Measurements from ENCODE around the gene TRPM5.
A peak's percentile ranks its signal among the peaks of the same experiment; 100 is the strongest.

Gene TRPM5

GRCh38 chr11:2432628-2433071 lies 11.7 kb downstream of the TRPM5 start:
- Histone ChIP-seq H2AFZ (ENCODE audit: low read depth, low read length) (no peak overlapping the region), H2BK12ac (ENCODE audit: low read length in 2 of 2) (no peak overlapping the region), H2AK5ac (ENCODE audit: low read length, severe bottlenecking) (no peak overlapping the region), H4K91ac (ENCODE audit: low read length) (no peak overlapping the region), H3K9me3 (ENCODE audit: control insufficient read depth, low read length) (no peaks in the 10 kb centered on the region), H3K4me2 (ENCODE audit: low read length, poor library complexity, severe bottlenecking) (no peak overlapping the region), H3K79me1 (replicated peaks; ENCODE audit: low read length, poor library complexity, severe bottlenecking) (no peaks in the 10 kb centered on the region), H2BK5ac (ENCODE audit: low read depth, low read length, poor library complexity, severe bottlenecking) (no peak overlapping the region), H3K23ac (ENCODE audit: low read length in 2 of 2) (no peak overlapping the region), H3K18ac (ENCODE audit: low read depth in 1 of 2, low read length in 2 of 2) (no peak overlapping the region), H2BK120ac (ENCODE audit: low read depth, low read length) (no peak overlapping the region), H3K4ac (ENCODE audit: low read depth in 1 of 2, low read length in 2 of 2) (no peak overlapping the region), H3K14ac (ENCODE audit: low read length in 2 of 2) (no peak overlapping the region), H2BK15ac (ENCODE audit: low read depth, poor library complexity, severe bottlenecking) (no peak overlapping the region), H3K9ac (ENCODE audit: low read length) (no peak overlapping the region), H3K36me3 (ENCODE audit: control insufficient read depth in 1 of 2, insufficient read depth in 2 of 2, low read depth in 1 of 2, low read length in 2 of 2) (no peaks in the 10 kb centered on the region), H3K27ac (ENCODE audit: low read length, poor library complexity, severe bottlenecking) (no peak overlapping the region), H3K4me1 (ENCODE audit: control insufficient read depth, insufficient read depth, low read depth, low read length) (no peaks in the 10 kb centered on the region), H4K8ac (ENCODE audit: low read length) (no peak overlapping the region), H3K4me3 (ENCODE audit: insufficient read depth in 1 of 2, low read depth in 1 of 2, low read length in 2 of 2) (no peak overlapping the region), H3K27me3 (ENCODE audit: control insufficient read depth in 1 of 2, insufficient read depth in 1 of 2, low read length in 2 of 2) (peaks cover 13 to 59% of the 10 kb centered on the region in 2 experiments)
- DNase-seq = no peak
- 86% methylated on average over 13 of the region's 13 CpGs for WGBS

- H3K27me3 ChIP-seq (ENCODE audit: control insufficient read depth in 1 of 2, insufficient read depth in 1 of 2, low read length in 2 of 2) = peaks cover 8 to 57% of the 10 kb centered on the region in 2 experiments
- H4K8ac ChIP-seq (ENCODE audit: low read length) = no peak overlapping the region
- WGBS = 78% methylated on average over 15 of the region's 15 CpGs
- no peak overlapping the region for H3K9ac ChIP-seq (ENCODE audit: low read length)
- no peak overlapping the region for H3K4me3 ChIP-seq (ENCODE audit: insufficient read depth in 1 of 2, low read depth in 1 of 2, low read length in 2 of 2)
- no peaks in the 10 kb centered on the region for H3K79me1 ChIP-seq (replicated peaks; ENCODE audit: low read length, poor library complexity, severe bottlenecking)
- H2BK5ac ChIP-seq (ENCODE audit: low read depth, low read length, poor library complexity, severe bottlenecking) = no peak overlapping the region
- no peaks in the 10 kb centered on the region for H3K9me3 ChIP-seq (ENCODE audit: control insufficient read depth, low read length)
- no peak overlapping the region for H2AFZ ChIP-seq (ENCODE audit: low read depth, low read length)
- no peaks in the 10 kb centered on the region for H3K4me1 ChIP-seq (ENCODE audit: control insufficient read depth, insufficient read depth, low read depth, low read length)
- H2BK120ac ChIP-seq (ENCODE audit: low read depth, low read length) = no peak overlapping the region
- H2BK12ac ChIP-seq (ENCODE audit: low read length in 2 of 2) = no peak overlapping the region
- H3K27ac ChIP-seq (ENCODE audit: low read length, poor library complexity, severe bottlenecking) = no peak overlapping the region
- H3K36me3 ChIP-seq (ENCODE audit: control insufficient read depth in 1 of 2, insufficient read depth in 2 of 2, low read depth in 1 of 2, low read length in 2 of 2) = no peaks in the 10 kb centered on the region
- no peak for DNase-seq
- H3K4me2 ChIP-seq (ENCODE audit: low read length, poor library complexity, severe bottlenecking) = no peak overlapping the region
- no peak overlapping the region for H3K23ac ChIP-seq (ENCODE audit: low read length in 2 of 2)
- no peak overlapping the region for H4K91ac ChIP-seq (ENCODE audit: low read length)
- H3K14ac ChIP-seq (ENCODE audit: low read length in 2 of 2) = no peak overlapping the region
- no peak overlapping the region for H3K18ac ChIP-seq (ENCODE audit: low read depth in 1 of 2, low read length in 2 of 2)
- no peak overlapping the region for H3K4ac ChIP-seq (ENCODE audit: low read depth in 1 of 2, low read length in 2 of 2)
- H2AK5ac ChIP-seq (ENCODE audit: low read length, severe bottlenecking) = no peak overlapping the region
- H2BK15ac ChIP-seq (ENCODE audit: low read depth, poor library complexity, severe bottlenecking) = no peak overlapping the region
Observed at GRCh38 chr11:2432171-2432621, 12.1 kb downstream of the TRPM5 start.

- no peak overlapping the region for H3K14ac ChIP-seq (ENCODE audit: low read length in 2 of 2)
- no peak overlapping the region for H3K4me3 ChIP-seq (ENCODE audit: insufficient read depth in 1 of 2, low read depth in 1 of 2, low read length in 2 of 2)
- H3K27me3 ChIP-seq (ENCODE audit: control insufficient read depth in 1 of 2, insufficient read depth in 1 of 2, low read length in 2 of 2) = peaks cover 8 to 57% of the 10 kb centered on the region in 2 experiments
- H3K4me1 ChIP-seq (ENCODE audit: control insufficient read depth, insufficient read depth, low read depth, low read length) = no peaks in the 10 kb centered on the region
- H4K8ac ChIP-seq (ENCODE audit: low read length) = no peak overlapping the region
- H3K79me1 ChIP-seq (replicated peaks; ENCODE audit: low read length, poor library complexity, severe bottlenecking) = no peaks in the 10 kb centered on the region
- no peak overlapping the region for H3K23ac ChIP-seq (ENCODE audit: low read length in 2 of 2)
- H2BK15ac ChIP-seq (ENCODE audit: low read depth, poor library complexity, severe bottlenecking) = no peak overlapping the region
- no peaks in the 10 kb centered on the region for H3K9me3 ChIP-seq (ENCODE audit: control insufficient read depth, low read length)
- H4K91ac ChIP-seq (ENCODE audit: low read length) = no peak overlapping the region
- H2AK5ac ChIP-seq (ENCODE audit: low read length, severe bottlenecking) = no peak overlapping the region
- H3K27ac ChIP-seq (ENCODE audit: low read length, poor library complexity, severe bottlenecking) = no peak overlapping the region
- WGBS = 100% methylated on average over 1 of the region's 1 CpG
- H2BK120ac ChIP-seq (ENCODE audit: low read depth, low read length) = no peak overlapping the region
- H2BK5ac ChIP-seq (ENCODE audit: low read depth, low read length, poor library complexity, severe bottlenecking) = no peak overlapping the region
- H3K18ac ChIP-seq (ENCODE audit: low read depth in 1 of 2, low read length in 2 of 2) = no peak overlapping the region
- H3K36me3 ChIP-seq (ENCODE audit: control insufficient read depth in 1 of 2, insufficient read depth in 2 of 2, low read depth in 1 of 2, low read length in 2 of 2) = no peaks in the 10 kb centered on the region
- no peak overlapping the region for H2BK12ac ChIP-seq (ENCODE audit: low read length in 2 of 2)
- no peak for DNase-seq
- H3K9ac ChIP-seq (ENCODE audit: low read length) = no peak overlapping the region
- no peak overlapping the region for H2AFZ ChIP-seq (ENCODE audit: low read depth, low read length)
- no peak overlapping the region for H3K4me2 ChIP-seq (ENCODE audit: low read length, poor library complexity, severe bottlenecking)
- H3K4ac ChIP-seq (ENCODE audit: low read depth in 1 of 2, low read length in 2 of 2) = no peak overlapping the region
Observed at GRCh38 chr11:2431395-2431794, 12.9 kb downstream of the TRPM5 start.

GRCh38 chr11:2428322-2428795 lies 16.0 kb downstream of the TRPM5 start:
- no peak overlapping the region for H2AK5ac ChIP-seq (ENCODE audit: low read length, severe bottlenecking)
- no peak overlapping the region for H3K14ac ChIP-seq (ENCODE audit: low read length in 2 of 2)
- H3K9me3 ChIP-seq (ENCODE audit: control insufficient read depth, low read length) = no peaks in the 10 kb centered on the region
- no peak overlapping the region for H3K23ac ChIP-seq (ENCODE audit: low read length in 2 of 2)
- H3K36me3 ChIP-seq (ENCODE audit: control insufficient read depth in 1 of 2, insufficient read depth in 2 of 2, low read depth in 1 of 2, low read length in 2 of 2) = no peaks in the 10 kb centered on the region
- no peak overlapping the region for H4K91ac ChIP-seq (ENCODE audit: low read length)
- 59% methylated on average over 8 of the region's 8 CpGs for WGBS
- no peak overlapping the region for H3K4me2 ChIP-seq (ENCODE audit: low read length, poor library complexity, severe bottlenecking)
- peak; percentile 39 for DNase-seq
- H3K18ac ChIP-seq (ENCODE audit: low read depth in 1 of 2, low read length in 2 of 2) = no peak overlapping the region
- H3K79me1 ChIP-seq (replicated peaks; ENCODE audit: low read length, poor library complexity, severe bottlenecking) = no peaks in the 10 kb centered on the region
- no peak overlapping the region for H2BK120ac ChIP-seq (ENCODE audit: low read depth, low read length)
- peaks cover 0 to 44% of the 10 kb centered on the region in 2 experiments for H3K27me3 ChIP-seq (ENCODE audit: control insufficient read depth in 1 of 2, insufficient read depth in 1 of 2, low read length in 2 of 2)
- H2BK12ac ChIP-seq (ENCODE audit: low read length in 2 of 2) = no peak overlapping the region
- no peak overlapping the region for H4K8ac ChIP-seq (ENCODE audit: low read length)
- H3K9ac ChIP-seq (ENCODE audit: low read length) = no peak overlapping the region
- no peaks in the 10 kb centered on the region for H3K4me1 ChIP-seq (ENCODE audit: control insufficient read depth, insufficient read depth, low read depth, low read length)
- no peak overlapping the region for H2AFZ ChIP-seq (ENCODE audit: low read depth, low read length)
- no peak overlapping the region for H3K4ac ChIP-seq (ENCODE audit: low read depth in 1 of 2, low read length in 2 of 2)
- no peak overlapping the region for H3K27ac ChIP-seq (ENCODE audit: low read length, poor library complexity, severe bottlenecking)
- no peak overlapping the region for H2BK5ac ChIP-seq (ENCODE audit: low read depth, low read length, poor library complexity, severe bottlenecking)
- H3K4me3 ChIP-seq (ENCODE audit: insufficient read depth in 1 of 2, low read depth in 1 of 2, low read length in 2 of 2) = no peak overlapping the region
- no peak overlapping the region for H2BK15ac ChIP-seq (ENCODE audit: low read depth, poor library complexity, severe bottlenecking)
